ENCODE results near the gene LHB.

Gene LHB
- long read RNA-seq, result 0 reads

- DNase-seq (ENCODE audit: low read depth in 1 of 2, low spot score in 1 of 2), result no peak
- Histone ChIP-seq H3K27ac (replicated peaks) (no peak within 1 kb of the TSS), H3K27me3 (ENCODE audit: insufficient read depth, poor library complexity, severe bottlenecking) (peaks cover 35% of the 10 kb centered on the region), H3K4me3 (replicated peaks; ENCODE audit: insufficient read depth, low read length) (peak within 1 kb of the TSS; percentile 37)
- no peak for TF ChIP-seq CTCF (IDR thresholded peaks at IDR 0.05; ENCODE audit: insufficient read depth, low read length)
- no peak for TF ChIP-seq GABPA (IDR thresholded peaks at IDR 0.05; ENCODE audit: low read depth)
- no peak for TF ChIP-seq REST (IDR thresholded peaks at IDR 0.05; ENCODE audit: insufficient replicate concordance, low read depth)
- TF ChIP-seq POLR2AphosphoS5 (IDR thresholded peaks at IDR 0.05; ENCODE audit: low read depth), result no peak
- no peak for TF ChIP-seq SPI1 (IDR thresholded peaks at IDR 0.05; ENCODE audit: borderline replicate concordance, low read depth)
Observed at GRCh38 chr19:49017041-49017665, at the start of gene LHB. TSS of gene LHB (minus strand) at chr19:49017091. CDS start at chr19:49017081, 10 bp downstream.

GRCh38 chr19:49065905-49066512, 49.1 kb upstream of the LHB start:
- Histone ChIP-seq H3K27ac (replicated peaks) (no peak overlapping the region), H3K4me3 (replicated peaks; ENCODE audit: insufficient read depth, low read length) (no peak overlapping the region), H3K27me3 (ENCODE audit: insufficient read depth, poor library complexity, severe bottlenecking) (peaks cover 52% of the 10 kb centered on the region)
- DNase-seq (ENCODE audit: low read depth in 1 of 2, low spot score in 1 of 2), result no peak
- no peak for TF ChIP-seq REST (IDR thresholded peaks at IDR 0.05; ENCODE audit: insufficient replicate concordance, low read depth)
- no peak for TF ChIP-seq POLR2AphosphoS5 (IDR thresholded peaks at IDR 0.05; ENCODE audit: low read depth)
- TF ChIP-seq SPI1 (IDR thresholded peaks at IDR 0.05; ENCODE audit: borderline replicate concordance, low read depth), result no peak
- TF ChIP-seq CTCF (IDR thresholded peaks at IDR 0.05; ENCODE audit: insufficient read depth, low read length), result no peak
- no peak for TF ChIP-seq GABPA (IDR thresholded peaks at IDR 0.05; ENCODE audit: low read depth)

GRCh38 chr19:49064768-49065611, 48.1 kb upstream of the LHB start, which contains the start of gene NTF4:
TSS of gene NTF4 (minus strand) at chr19:49064818. CDS start at chr19:49061997, 2,821 bp downstream.
- Histone ChIP-seq H3K27ac (replicated peaks) (no peak within 1 kb of the TSS), H3K27me3 (ENCODE audit: insufficient read depth, poor library complexity, severe bottlenecking) (peaks cover 56% of the 10 kb centered on the region), H3K4me3 (replicated peaks; ENCODE audit: insufficient read depth, low read length) (no peak within 1 kb of the TSS)
- TF ChIP-seq REST (IDR thresholded peaks at IDR 0.05; ENCODE audit: insufficient replicate concordance, low read depth) (no peak), CTCF (IDR thresholded peaks at IDR 0.05; ENCODE audit: insufficient read depth, low read length) (no peak), SPI1 (IDR thresholded peaks at IDR 0.05; ENCODE audit: borderline replicate concordance, low read depth) (no peak), POLR2AphosphoS5 (IDR thresholded peaks at IDR 0.05; ENCODE audit: low read depth) (no peak), GABPA (IDR thresholded peaks at IDR 0.05; ENCODE audit: low read depth) (no peak)
- DNase-seq (ENCODE audit: low read depth in 1 of 2, low spot score in 1 of 2), result no peak
